ENCODE data around the gene C1orf198. TPM values are rescaled to one million over a fixed set of nuclear protein-coding genes. Genes with fewer than 3 reads are reported as not detected.

Gene C1orf198
- total RNA-seq, 1 donor = 352 TPM

- Histone ChIP-seq H3K36me3 (ENCODE audit: insufficient read depth, low read length) (no peaks in the 10 kb centered on the region), H2AFZ (ENCODE audit: low read length) (no peak overlapping the region), H3K4me1 (ENCODE audit: insufficient read depth, low read length) (no peaks in the 10 kb centered on the region), H3K9me3 (ENCODE audit: low read depth, low read length) (no peaks in the 10 kb centered on the region), H3K79me2 (ENCODE audit: insufficient read depth, low read length) (no peaks in the 10 kb centered on the region), H3K4me3 (ENCODE audit: insufficient read depth, low read length) (no peak overlapping the region), H3K4me2 (ENCODE audit: insufficient read depth, low read length) (no peak overlapping the region), H3K27ac (ENCODE audit: low read depth, low read length) (no peak overlapping the region), H3K27me3 (ENCODE audit: insufficient read depth, low read length) (no peaks in the 10 kb centered on the region), H4K20me1 (ENCODE audit: insufficient read depth, low read length) (no peaks in the 10 kb centered on the region)
- no peak for DNase-seq (ENCODE audit: insufficient read length, low spot score, missing footprints)
- no peak for TF ChIP-seq CTCF (IDR thresholded peaks at IDR 0.05; ENCODE audit: extremely low read depth, low read depth, low read length)
Measured at GRCh38 chr1:230793463-230793745, 74.9 kb downstream of the C1orf198 start.

GRCh38 chr1:230792691-230793462 lies 75.4 kb downstream of the C1orf198 start:
- DNase-seq (ENCODE audit: insufficient read length, low spot score, missing footprints) = no peak

GRCh38 chr1:230791986-230792564 lies 76.2 kb downstream of the C1orf198 start:
- no peak for TF ChIP-seq CTCF (IDR thresholded peaks at IDR 0.05; ENCODE audit: extremely low read depth, low read depth, low read length)
- H2AFZ ChIP-seq (ENCODE audit: low read length) = no peak overlapping the region
- H3K27me3 ChIP-seq (ENCODE audit: insufficient read depth, low read length) = no peaks in the 10 kb centered on the region
- H4K20me1 ChIP-seq (ENCODE audit: insufficient read depth, low read length) = no peaks in the 10 kb centered on the region
- no peaks in the 10 kb centered on the region for H3K9me3 ChIP-seq (ENCODE audit: low read depth, low read length)
- no peak overlapping the region for H3K27ac ChIP-seq (ENCODE audit: low read depth, low read length)
- H3K4me2 ChIP-seq (ENCODE audit: insufficient read depth, low read length) = no peak overlapping the region
- no peak overlapping the region for H3K4me3 ChIP-seq (ENCODE audit: insufficient read depth, low read length)
- DNase-seq (ENCODE audit: insufficient read length, low spot score, missing footprints) = no peak
- H3K36me3 ChIP-seq (ENCODE audit: insufficient read depth, low read length) = no peaks in the 10 kb centered on the region
- H3K79me2 ChIP-seq (ENCODE audit: insufficient read depth, low read length) = no peaks in the 10 kb centered on the region
- H3K4me1 ChIP-seq (ENCODE audit: insufficient read depth, low read length) = no peaks in the 10 kb centered on the region

More at GRCh38 chr1:230792691-230793462, 75.4 kb downstream of the C1orf198 start:
- Histone ChIP-seq H4K20me1 (ENCODE audit: insufficient read depth, low read length) (no peaks in the 10 kb centered on the region), H3K36me3 (ENCODE audit: insufficient read depth, low read length) (no peaks in the 10 kb centered on the region), H3K4me3 (ENCODE audit: insufficient read depth, low read length) (no peak overlapping the region), H3K9me3 (ENCODE audit: low read depth, low read length) (no peaks in the 10 kb centered on the region), H2AFZ (ENCODE audit: low read length) (no peak overlapping the region), H3K4me2 (ENCODE audit: insufficient read depth, low read length) (no peak overlapping the region), H3K79me2 (ENCODE audit: insufficient read depth, low read length) (no peaks in the 10 kb centered on the region), H3K27ac (ENCODE audit: low read depth, low read length) (no peak overlapping the region), H3K27me3 (ENCODE audit: insufficient read depth, low read length) (no peaks in the 10 kb centered on the region), H3K4me1 (ENCODE audit: insufficient read depth, low read length) (no peaks in the 10 kb centered on the region)
- no peak for TF ChIP-seq CTCF (IDR thresholded peaks at IDR 0.05; ENCODE audit: extremely low read depth, low read depth, low read length)

- H3K79me2 ChIP-seq (ENCODE audit: insufficient read depth, low read length) = no peaks in the 10 kb centered on the region
Measured at GRCh38 chr1:230790026-230790425, 78.3 kb downstream of the C1orf198 start.

More at GRCh38 chr1:230790026-230790425, 78.3 kb downstream of the C1orf198 start:
- no peaks in the 10 kb centered on the region for H3K36me3 ChIP-seq (ENCODE audit: insufficient read depth, low read length)
- H3K27ac ChIP-seq (ENCODE audit: low read depth, low read length) = no peak overlapping the region
- no peak overlapping the region for H3K4me3 ChIP-seq (ENCODE audit: insufficient read depth, low read length)
- H2AFZ ChIP-seq (ENCODE audit: low read length) = no peak overlapping the region
- H3K9me3 ChIP-seq (ENCODE audit: low read depth, low read length) = no peaks in the 10 kb centered on the region
- TF ChIP-seq CTCF (IDR thresholded peaks at IDR 0.05; ENCODE audit: extremely low read depth, low read depth, low read length) = no peak
- H3K4me2 ChIP-seq (ENCODE audit: insufficient read depth, low read length) = no peak overlapping the region
- H3K27me3 ChIP-seq (ENCODE audit: insufficient read depth, low read length) = no peaks in the 10 kb centered on the region
- no peaks in the 10 kb centered on the region for H4K20me1 ChIP-seq (ENCODE audit: insufficient read depth, low read length)
- no peak for DNase-seq (ENCODE audit: insufficient read length, low spot score, missing footprints)
- no peaks in the 10 kb centered on the region for H3K4me1 ChIP-seq (ENCODE audit: insufficient read depth, low read length)

All from osteoblast (primary cell).